ENCODE measurements around the gene RBMS2. TPM values are rescaled to one million over a fixed set of nuclear protein-coding genes. Genes with fewer than 3 reads are reported as not detected.
A peak's percentile ranks its signal among the peaks of the same experiment; 100 is the strongest.

The RBMS2 gene
- total RNA-seq, 6 donors from 2014 or later = 43.0 to 113 (median 78.4) TPM

GRCh38 chr12:56599797-56600196, 78.2 kb downstream of the RBMS2 start:
- Histone ChIP-seq H3K27me3 (no peaks in the 10 kb centered on the region), H3K27ac (peak overlapping the region in 3 of 4 donors; percentile 37 to 71 (median 62)), H3K36me3 (peaks cover 62 to 100% (median 80%) of the 10 kb centered on the region in 4 donors), H3K4me3 (peak overlapping the region in 1 of 4 donors; percentile 4), H3K4me1 (peaks cover 6 to 36% (median 23%) of the 10 kb centered on the region in 4 donors), H3K9me3 (no peaks in the 10 kb centered on the region)
- DNase-seq = peak; percentile 84 to 85
- peak; percentile 27 to 28 for ATAC-seq (ENCODE audit: low FRiP score in 2 of 2)
- no peak for TF ChIP-seq EP300 (IDR thresholded peaks at IDR 0.05)
- TF ChIP-seq POLR2AphosphoS5 (IDR thresholded peaks at IDR 0.05) = peak in 1 of 2 donors; percentile 24
- 84 to 86% methylated on average over 9 to 10 of the region's 10 CpGs for WGBS, 2 donors

GRCh38 chr12:56600753-56601152, 79.1 kb downstream of the RBMS2 start:
- peak overlapping the region in 3 of 4 donors; percentile 44 to 71 (median 69) for H3K27ac ChIP-seq
- H3K4me3 ChIP-seq = no peak overlapping the region
- DNase-seq (peak in 1 of 2 donors; percentile 67), ATAC-seq (ENCODE audit: low FRiP score in 2 of 2) (peak in 1 of 2 donors; percentile 49)
- WGBS, 2 donors = 70 to 85% methylated on average over 2 to 6 of the region's 6 CpGs
- peaks cover 71 to 100% (median 84%) of the 10 kb centered on the region in 4 donors for H3K36me3 ChIP-seq
- H3K9me3 ChIP-seq = no peaks in the 10 kb centered on the region
- H3K27me3 ChIP-seq = no peaks in the 10 kb centered on the region
- peaks cover 6 to 36% (median 23%) of the 10 kb centered on the region in 4 donors for H3K4me1 ChIP-seq
- TF ChIP-seq CTCF (IDR thresholded peaks at IDR 0.05) (no peak), EP300 (IDR thresholded peaks at IDR 0.05) (no peak), POLR2AphosphoS5 (IDR thresholded peaks at IDR 0.05) (no peak), POLR2A (IDR thresholded peaks at IDR 0.05) (no peak)

- DNase-seq = no peak
- 80 to 94% methylated on average over 1 to 2 of the region's 3 CpGs for whole genome bisulfite sequencing, 2 donors
- Histone ChIP-seq H3K36me3 (peaks cover 77 to 100% (median 89%) of the 10 kb centered on the region in 4 donors), H3K4me1 (peaks cover 6 to 36% (median 23%) of the 10 kb centered on the region in 4 donors), H3K27me3 (no peaks in the 10 kb centered on the region), H3K27ac (peak overlapping the region in 3 of 4 donors; percentile 44 to 71 (median 69)), H3K4me3 (no peak overlapping the region), H3K9me3 (no peaks in the 10 kb centered on the region)
- TF ChIP-seq EP300 (IDR thresholded peaks at IDR 0.05) (no peak), POLR2A (IDR thresholded peaks at IDR 0.05) (no peak), POLR2AphosphoS5 (IDR thresholded peaks at IDR 0.05) (no peak), CTCF (IDR thresholded peaks at IDR 0.05) (no peak)
- no peak for ATAC-seq (ENCODE audit: low FRiP score in 2 of 2)
Measured at GRCh38 chr12:56601503-56601902, 79.9 kb downstream of the RBMS2 start.

- Histone ChIP-seq H3K4me1 (peaks cover 6 to 36% (median 23%) of the 10 kb centered on the region in 4 donors), H3K4me3 (no peak overlapping the region), H3K27me3 (no peaks in the 10 kb centered on the region), H3K9me3 (no peaks in the 10 kb centered on the region), H3K36me3 (peaks cover 81 to 100% (median 95%) of the 10 kb centered on the region in 4 donors), H3K27ac (peak overlapping the region in 2 of 4 donors; percentile 35 to 71)
- TF ChIP-seq EP300 (IDR thresholded peaks at IDR 0.05) = no peak
- no peak for TF ChIP-seq POLR2AphosphoS5 (IDR thresholded peaks at IDR 0.05)
- no peak for TF ChIP-seq POLR2A (IDR thresholded peaks at IDR 0.05)
- no peak for TF ChIP-seq CTCF (IDR thresholded peaks at IDR 0.05)
- ATAC-seq (ENCODE audit: low FRiP score in 2 of 2) (no peak), DNase-seq (no peak)
- WGBS, 2 donors = 63% methylated on average over 3 of the region's 3 CpGs
Measured at GRCh38 chr12:56602239-56602638, 80.6 kb downstream of the RBMS2 start.

- H3K4me3 ChIP-seq = no peak overlapping the region
- no peak overlapping the region for H3K27ac ChIP-seq
- H3K9me3 ChIP-seq = no peaks in the 10 kb centered on the region
- DNase-seq (no peak), ATAC-seq (ENCODE audit: low FRiP score in 2 of 2) (no peak)
- TF ChIP-seq CTCF (IDR thresholded peaks at IDR 0.05) (no peak), POLR2AphosphoS5 (IDR thresholded peaks at IDR 0.05) (no peak), POLR2A (IDR thresholded peaks at IDR 0.05) (no peak), EP300 (IDR thresholded peaks at IDR 0.05) (no peak)
- peaks cover 78 to 100% (median 98%) of the 10 kb centered on the region in 4 donors for H3K36me3 ChIP-seq
- peaks cover 6 to 35% (median 23%) of the 10 kb centered on the region in 4 donors for H3K4me1 ChIP-seq
- no peaks in the 10 kb centered on the region for H3K27me3 ChIP-seq
- 93 to 100% methylated on average over 3 of the region's 3 CpGs for WGBS, 2 donors
Measured at GRCh38 chr12:56604355-56604754, 82.7 kb downstream of the RBMS2 start.

Data from upper lobe of left lung (tissue), 6 donors.